ENCODE measurements around the gene SAMD3.

DNA sequence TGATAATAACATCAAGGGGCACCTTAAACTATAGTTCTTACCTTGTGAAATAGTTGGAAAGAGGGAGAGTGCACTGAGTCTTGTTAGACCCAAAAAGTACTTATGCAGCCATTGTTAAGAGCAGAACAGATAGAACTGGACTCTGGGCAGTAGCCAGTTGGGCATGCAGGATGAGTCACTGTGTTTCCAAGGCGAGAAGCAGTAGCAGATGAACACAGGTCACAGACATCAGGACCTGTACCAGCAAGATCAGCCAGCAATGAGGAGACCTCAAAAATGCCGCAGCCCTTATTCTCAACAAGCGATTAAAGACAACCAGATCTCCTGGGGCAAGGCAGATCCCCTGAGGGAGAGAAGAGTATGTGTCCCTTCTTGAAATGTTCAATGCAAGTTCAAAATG is 79.0 kb downstream of the SAMD3 start:
- no peak for TF ChIP-seq JUND (IDR thresholded peaks at IDR 0.05)
- TF ChIP-seq, protein P1, sequence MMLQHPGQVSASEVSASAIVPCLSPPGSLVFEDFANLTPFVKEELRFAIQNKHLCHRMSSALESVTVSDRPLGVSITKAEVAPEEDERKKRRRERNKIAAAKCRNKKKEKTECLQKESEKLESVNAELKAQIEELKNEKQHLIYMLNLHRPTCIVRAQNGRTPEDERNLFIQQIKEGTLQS (IDR thresholded peaks at IDR 0.05), result no peak
- TF ChIP-seq, protein P2, sequence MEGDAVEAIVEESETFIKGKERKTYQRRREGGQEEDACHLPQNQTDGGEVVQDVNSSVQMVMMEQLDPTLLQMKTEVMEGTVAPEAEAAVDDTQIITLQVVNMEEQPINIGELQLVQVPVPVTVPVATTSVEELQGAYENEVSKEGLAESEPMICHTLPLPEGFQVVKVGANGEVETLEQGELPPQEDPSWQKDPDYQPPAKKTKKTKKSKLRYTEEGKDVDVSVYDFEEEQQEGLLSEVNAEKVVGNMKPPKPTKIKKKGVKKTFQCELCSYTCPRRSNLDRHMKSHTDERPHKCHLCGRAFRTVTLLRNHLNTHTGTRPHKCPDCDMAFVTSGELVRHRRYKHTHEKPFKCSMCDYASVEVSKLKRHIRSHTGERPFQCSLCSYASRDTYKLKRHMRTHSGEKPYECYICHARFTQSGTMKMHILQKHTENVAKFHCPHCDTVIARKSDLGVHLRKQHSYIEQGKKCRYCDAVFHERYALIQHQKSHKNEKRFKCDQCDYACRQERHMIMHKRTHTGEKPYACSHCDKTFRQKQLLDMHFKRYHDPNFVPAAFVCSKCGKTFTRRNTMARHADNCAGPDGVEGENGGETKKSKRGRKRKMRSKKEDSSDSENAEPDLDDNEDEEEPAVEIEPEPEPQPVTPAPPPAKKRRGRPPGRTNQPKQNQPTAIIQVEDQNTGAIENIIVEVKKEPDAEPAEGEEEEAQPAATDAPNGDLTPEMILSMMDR (IDR thresholded peaks at IDR 0.05; ENCODE audit: low read depth, low read length, missing input control), result no peak
- TF ChIP-seq SP1 (IDR thresholded peaks at IDR 0.05), result no peak
- TF ChIP-seq, protein P3, sequence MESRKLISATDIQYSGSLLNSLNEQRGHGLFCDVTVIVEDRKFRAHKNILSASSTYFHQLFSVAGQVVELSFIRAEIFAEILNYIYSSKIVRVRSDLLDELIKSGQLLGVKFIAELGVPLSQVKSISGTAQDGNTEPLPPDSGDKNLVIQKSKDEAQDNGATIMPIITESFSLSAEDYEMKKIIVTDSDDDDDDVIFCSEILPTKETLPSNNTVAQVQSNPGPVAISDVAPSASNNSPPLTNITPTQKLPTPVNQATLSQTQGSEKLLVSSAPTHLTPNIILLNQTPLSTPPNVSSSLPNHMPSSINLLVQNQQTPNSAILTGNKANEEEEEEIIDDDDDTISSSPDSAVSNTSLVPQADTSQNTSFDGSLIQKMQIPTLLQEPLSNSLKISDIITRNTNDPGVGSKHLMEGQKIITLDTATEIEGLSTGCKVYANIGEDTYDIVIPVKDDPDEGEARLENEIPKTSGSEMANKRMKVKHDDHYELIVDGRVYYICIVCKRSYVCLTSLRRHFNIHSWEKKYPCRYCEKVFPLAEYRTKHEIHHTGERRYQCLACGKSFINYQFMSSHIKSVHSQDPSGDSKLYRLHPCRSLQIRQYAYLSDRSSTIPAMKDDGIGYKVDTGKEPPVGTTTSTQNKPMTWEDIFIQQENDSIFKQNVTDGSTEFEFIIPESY (IDR thresholded peaks at IDR 0.05), result no peak
- TF ChIP-seq RAD21 (IDR thresholded peaks at IDR 0.05), result no peak
- no peak for TF ChIP-seq EGR1 (IDR thresholded peaks at IDR 0.05; ENCODE audit: low read depth in 2 of 2)
- TF ChIP-seq, protein P4, sequence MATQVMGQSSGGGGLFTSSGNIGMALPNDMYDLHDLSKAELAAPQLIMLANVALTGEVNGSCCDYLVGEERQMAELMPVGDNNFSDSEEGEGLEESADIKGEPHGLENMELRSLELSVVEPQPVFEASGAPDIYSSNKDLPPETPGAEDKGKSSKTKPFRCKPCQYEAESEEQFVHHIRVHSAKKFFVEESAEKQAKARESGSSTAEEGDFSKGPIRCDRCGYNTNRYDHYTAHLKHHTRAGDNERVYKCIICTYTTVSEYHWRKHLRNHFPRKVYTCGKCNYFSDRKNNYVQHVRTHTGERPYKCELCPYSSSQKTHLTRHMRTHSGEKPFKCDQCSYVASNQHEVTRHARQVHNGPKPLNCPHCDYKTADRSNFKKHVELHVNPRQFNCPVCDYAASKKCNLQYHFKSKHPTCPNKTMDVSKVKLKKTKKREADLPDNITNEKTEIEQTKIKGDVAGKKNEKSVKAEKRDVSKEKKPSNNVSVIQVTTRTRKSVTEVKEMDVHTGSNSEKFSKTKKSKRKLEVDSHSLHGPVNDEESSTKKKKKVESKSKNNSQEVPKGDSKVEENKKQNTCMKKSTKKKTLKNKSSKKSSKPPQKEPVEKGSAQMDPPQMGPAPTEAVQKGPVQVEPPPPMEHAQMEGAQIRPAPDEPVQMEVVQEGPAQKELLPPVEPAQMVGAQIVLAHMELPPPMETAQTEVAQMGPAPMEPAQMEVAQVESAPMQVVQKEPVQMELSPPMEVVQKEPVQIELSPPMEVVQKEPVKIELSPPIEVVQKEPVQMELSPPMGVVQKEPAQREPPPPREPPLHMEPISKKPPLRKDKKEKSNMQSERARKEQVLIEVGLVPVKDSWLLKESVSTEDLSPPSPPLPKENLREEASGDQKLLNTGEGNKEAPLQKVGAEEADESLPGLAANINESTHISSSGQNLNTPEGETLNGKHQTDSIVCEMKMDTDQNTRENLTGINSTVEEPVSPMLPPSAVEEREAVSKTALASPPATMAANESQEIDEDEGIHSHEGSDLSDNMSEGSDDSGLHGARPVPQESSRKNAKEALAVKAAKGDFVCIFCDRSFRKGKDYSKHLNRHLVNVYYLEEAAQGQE (IDR thresholded peaks at IDR 0.05), result no peak
- TF ChIP-seq, protein P5, sequence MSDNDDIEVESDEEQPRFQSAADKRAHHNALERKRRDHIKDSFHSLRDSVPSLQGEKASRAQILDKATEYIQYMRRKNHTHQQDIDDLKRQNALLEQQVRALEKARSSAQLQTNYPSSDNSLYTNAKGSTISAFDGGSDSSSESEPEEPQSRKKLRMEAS (IDR thresholded peaks at IDR 0.05), result no peak
